Raji (cell line): ENCODE measurements around the gene CIDEB.
A peak's percentile ranks its signal among the peaks of the same experiment; 100 is the strongest.

Source experiments
- POLR2A ChIP-seq: IDR thresholded peaks from 2 replicates; pipeline ENCODE4 v1.6.1; 2011; ENCODE audit warnings: low read depth, low read length, control low read depth; ENCODE audit not compliant: insufficient read depth

The CIDEB gene

DNA sequence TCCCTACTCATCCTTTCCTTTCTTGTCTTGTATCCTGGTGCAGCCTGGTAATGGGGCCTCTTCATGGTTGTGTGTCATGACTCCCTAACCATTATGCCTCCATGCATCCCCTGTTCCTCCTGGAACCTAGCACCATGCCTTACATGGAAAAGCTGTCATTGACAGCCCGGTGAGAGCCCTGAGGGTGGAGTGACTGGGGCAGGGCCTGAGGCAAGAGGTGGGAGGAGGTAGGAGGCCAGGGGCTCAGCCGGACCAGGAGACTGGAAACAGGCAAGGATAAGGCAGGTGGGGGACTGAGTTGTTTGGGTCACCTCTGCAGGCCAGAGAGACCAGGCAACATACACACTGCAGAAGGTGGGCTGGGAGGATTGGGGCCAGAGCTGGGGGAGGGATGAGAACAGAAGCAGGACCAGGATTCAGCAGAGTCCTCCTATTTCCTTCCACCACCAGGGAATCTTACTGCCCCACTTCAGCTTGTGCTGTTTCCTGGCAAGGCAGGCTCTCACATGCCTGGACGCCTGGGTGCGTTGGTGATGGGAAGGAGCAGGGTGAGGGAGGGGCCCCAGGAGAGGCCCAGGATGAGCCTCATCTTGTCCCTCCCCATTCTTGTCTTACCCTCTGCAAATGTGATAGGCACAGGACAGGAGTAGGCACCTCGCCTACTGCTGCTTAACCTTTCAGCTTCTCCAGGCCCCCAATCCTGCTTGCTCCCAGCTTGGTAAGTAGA, 1.9 kb upstream of the CIDEB start, which contains the start of gene LTB4R2:
LTB4R2 (plus strand) TSS at position 603 of the 727 bp plus-strand sequence. CDS start 525 bp downstream, outside the sequence.
- TF ChIP-seq POLR2A, result no peak

DNA sequence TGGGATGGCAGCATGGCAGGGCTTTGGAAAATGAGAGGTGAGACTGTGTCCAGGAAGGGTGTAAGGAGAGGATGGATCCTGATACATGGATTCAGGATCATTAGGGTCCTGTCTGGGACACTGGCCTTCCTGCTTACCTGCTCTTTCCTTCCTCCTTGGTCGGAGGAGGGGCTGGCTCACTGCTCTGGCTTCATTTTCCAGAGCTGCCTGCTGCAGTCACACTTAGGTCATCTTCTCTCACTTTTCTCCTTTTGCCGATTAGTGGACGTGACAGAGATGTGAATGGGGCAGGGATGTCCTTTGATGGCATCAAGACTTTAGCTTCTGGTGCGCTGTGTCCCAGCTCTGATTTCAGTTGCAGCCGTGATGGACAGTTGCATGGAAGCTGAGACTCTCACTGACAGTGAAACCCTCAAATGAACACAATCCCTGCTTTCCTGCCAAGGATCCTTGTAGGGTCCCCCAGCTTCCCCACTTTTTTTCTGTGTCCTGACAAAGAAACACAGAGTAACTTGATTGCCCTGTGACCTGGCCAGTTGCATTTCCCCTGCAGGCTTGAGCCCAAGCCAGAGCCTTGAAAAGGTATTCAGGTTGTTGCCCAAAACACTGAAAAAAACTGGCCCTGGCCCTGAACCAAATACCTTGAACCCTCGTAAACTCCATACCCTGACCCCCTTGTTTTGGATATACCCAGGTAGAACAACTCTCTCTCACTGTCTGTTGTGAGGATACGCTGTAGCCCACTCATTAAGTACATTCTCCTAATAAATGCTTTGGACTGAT, 756 bp upstream of the CIDEB start:
- TF ChIP-seq POLR2A, result no peak

DNA sequence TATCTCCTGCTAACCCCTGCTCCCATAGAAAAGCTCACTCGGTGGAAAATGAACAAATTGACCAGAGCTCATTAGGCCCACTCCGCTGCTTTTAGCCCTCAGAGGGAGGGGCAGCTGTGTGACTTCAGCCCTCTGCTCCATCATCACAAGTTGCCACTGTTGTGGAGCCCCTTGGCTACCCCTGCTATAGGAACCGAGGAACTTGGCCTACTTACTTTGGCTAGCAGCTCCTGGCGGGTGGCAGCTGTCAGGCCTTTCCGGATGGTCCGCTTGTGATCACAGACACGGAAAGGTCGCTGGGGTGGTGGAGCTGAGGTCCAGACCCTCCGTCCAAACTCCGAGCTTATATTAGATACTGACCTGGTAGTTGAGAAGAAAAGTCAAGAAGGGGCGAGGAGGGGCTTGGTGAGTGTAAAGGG, 612 bp downstream of the CIDEB start:
- TF ChIP-seq POLR2A, result no peak

DNA sequence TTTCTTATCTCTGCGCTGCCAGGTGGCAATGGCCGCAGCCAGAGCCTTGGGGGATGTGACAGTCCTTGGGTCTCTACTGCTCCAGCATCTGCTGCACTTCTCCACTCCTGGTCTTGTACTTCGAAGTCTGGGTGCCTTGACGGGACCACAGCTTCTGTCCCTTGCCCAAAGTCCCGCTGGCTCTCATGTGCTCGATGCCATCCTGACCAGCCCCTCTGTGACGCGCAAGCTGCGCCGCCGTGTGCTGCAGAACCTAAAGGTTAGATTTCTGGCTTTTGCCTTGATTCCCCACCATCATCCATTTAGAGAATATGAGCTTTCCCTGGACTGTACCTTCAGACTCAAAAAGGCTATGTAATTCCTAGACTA, 3.8 kb downstream of the CIDEB start:
- no peak for TF ChIP-seq POLR2A

DNA sequence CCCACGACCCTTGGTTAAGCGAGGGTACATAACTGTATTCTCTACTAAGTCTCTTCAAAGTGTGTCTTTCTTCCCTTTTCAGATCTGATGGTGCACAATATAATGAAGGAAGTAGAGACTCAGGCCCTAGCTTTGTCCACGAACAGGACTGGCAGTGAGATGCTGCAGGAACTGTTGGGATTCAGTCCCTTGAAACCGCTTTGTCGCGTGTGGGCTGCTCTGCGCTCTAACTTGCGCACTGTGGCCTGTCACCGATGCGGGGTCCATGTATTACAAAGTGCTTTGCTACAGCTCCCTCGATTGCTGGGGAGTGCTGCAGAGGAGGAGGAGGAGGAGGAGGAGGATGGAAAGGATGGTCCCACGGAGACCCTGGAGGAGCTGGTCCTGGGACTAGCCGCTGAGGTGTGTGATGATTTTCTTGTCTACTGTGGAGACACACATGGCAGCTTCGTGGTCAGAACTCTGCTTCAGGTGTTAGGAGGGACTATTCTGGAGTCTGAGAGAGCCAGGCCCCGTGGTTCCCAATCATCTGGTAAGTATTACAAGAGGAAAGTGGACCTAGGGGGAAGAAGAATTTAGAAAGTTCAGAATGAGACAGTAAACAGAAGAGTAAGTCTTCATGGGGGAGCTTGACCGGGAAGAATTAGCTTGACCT, 7.3 kb downstream of the CIDEB start:
- TF ChIP-seq POLR2A, result no peak

DNA sequence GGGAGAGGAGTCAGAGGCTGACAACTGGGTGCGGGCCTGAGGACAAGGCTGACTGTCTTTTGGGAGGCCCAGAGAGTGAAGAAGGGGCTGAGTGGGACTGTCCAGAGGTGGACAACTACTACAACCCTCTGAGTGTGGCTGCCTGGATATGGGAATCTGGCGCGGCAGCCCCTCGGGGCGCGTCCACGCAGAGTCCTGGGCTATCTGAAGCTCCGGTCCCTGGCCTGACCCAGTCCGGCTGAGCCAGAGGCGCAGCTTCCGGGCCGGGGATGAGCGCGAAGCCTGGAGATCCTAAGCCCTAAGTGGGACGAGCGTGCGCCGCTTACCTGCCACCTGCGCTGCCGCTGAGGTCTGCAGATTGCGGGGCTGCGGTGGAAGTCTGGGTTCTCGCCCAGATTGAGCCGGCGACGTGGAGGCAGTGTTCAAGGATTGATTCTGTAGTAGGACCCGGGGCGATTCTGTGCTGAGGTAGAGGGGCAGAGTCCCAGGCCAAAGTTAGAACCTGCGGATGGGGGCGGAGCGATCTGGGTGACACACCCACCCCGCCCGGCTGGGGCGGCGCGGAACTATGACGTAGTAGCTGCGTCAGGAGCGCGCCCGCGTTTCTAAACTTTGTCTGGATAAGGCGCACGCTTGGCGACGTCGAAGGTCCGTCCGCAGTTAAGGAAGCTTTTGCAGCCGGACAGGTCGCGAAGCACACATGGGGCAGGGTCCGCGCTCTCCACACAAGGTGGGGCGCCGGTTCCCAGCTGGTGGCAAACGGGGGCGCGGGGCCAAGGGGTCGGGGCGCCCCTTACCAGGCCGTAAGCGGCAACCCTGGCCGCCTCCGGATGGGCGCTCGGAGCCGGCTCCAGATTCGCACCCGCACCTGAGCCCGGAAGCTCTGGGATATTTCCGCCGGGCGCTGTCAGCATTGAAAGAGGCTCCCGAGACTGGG, 8.3 kb downstream of the CIDEB start, which contains the start of the genes DHRS1 and NOP9:
DHRS1 (minus strand) TSS at position 526 of the 937 bp plus-strand sequence. CDS start 674 bp downstream, outside the sequence.
NOP9 (plus strand) TSS at position 596 of the 937 bp plus-strand sequence; CDS start at position 701, 105 bp downstream.
- peak; percentile 82 for TF ChIP-seq POLR2A

DNA sequence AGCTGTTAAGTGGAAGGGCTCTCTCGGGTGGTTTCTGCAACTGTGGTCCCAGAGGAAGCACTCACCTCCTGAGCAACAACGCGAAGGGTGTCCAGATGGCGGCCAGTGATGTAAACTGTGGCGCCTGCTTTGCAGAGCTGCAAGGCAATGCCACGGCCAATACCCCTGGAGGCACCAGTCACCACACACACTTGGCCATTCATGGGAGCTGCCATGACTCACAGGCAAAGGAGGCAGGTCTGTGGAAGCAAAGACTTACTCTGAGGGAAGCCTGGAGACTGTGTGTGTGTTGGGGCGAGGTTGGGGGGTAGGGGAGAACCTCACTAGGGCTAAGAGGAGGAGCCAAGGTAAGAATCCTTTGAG, 8.9 kb downstream of the CIDEB start:
- no peak for TF ChIP-seq POLR2A

DNA sequence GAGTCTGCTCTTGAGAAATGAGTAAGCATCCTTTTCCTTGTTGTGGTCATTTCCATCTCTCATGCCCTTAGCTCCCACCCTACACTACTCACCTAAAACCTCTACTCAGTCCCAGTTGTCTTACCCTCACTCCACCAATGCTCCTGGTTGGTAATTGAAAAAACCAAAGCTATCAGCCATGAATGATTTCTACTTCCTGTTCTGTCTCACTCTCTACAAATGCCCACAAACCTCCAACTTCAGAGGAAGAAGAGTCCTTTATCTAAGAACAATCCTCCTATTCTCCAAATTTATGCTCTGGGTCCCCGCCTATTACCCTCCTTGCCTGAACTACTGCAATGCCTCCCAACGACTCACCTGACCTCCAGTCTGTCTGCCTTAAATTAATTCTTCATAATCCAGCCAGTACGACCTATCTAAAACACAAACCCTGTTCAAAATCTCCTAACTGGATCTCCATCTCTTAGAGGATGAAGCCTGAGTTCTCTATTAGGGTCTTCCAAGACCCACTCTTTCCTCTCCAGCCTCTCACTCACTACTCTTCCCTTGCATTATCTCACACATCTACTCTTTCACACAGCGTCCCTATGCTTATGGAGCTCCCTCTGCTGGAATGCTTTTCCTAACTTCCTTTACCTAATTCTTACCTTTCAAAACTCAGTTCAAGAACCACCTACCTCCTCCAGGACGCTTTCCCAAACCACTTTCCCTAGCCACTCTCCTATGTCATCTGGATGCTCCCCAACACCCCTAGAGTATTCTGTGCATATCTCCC, 10.4 kb downstream of the CIDEB start:
- no peak for TF ChIP-seq POLR2A

DNA sequence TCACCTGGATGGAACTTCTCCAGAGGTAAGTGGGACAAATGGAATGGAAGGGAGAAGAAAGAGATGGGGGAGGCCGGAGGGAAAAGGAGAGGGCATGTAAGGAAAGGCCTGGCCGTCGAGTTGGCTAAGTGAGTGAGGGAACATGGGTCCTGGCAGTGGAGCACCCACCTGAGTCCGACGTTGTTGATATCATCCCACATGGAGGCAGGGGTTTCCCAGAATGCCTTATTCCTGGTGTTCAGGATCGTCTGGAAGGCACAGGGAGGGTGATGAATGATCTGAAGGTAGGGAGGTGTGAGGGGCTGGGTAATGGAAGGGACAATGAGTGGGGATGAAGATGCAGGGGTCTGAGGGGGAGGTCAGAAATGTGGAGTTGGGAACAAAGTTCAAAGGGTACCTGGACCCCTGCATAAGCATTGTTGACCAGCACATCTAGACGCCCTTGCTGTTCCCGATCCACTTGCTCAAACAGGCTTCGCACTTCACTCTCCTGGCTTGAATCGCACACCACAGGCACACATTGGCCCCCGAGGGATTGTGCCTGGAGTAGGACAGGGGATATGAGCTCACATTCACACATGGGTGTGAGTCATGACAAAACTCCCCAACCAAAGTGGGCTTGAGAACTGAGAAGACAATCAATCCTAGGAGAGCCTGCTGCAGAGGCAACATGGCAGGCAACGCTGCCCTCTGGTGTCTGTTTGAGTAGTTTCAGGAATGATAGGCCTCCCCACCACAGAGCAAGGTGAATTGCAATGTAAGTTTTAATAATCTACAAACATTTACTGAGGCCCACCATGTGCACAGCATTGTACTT, 11.2 kb downstream of the CIDEB start:
- TF ChIP-seq POLR2A, result no peak

DNA sequence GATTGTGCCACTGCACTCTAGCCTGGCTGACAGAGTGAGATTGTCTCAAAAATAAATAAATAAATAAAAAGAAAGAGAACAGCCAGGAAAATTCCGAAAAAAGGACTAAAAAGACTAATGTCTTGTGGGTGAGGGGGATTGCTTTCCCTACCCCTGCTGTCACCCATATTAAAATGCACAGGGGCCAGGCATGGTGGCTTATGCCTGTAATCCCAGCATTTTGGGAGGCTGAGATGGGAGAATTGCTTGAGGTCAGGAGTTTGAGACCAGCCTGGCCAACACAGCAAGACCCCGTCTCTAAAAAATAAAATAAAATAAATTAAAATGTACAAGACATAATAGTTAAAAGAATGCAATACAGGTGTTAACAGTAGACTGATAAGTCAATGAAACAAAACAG, 14.3 kb downstream of the CIDEB start:
- no peak for TF ChIP-seq POLR2A

DNA sequence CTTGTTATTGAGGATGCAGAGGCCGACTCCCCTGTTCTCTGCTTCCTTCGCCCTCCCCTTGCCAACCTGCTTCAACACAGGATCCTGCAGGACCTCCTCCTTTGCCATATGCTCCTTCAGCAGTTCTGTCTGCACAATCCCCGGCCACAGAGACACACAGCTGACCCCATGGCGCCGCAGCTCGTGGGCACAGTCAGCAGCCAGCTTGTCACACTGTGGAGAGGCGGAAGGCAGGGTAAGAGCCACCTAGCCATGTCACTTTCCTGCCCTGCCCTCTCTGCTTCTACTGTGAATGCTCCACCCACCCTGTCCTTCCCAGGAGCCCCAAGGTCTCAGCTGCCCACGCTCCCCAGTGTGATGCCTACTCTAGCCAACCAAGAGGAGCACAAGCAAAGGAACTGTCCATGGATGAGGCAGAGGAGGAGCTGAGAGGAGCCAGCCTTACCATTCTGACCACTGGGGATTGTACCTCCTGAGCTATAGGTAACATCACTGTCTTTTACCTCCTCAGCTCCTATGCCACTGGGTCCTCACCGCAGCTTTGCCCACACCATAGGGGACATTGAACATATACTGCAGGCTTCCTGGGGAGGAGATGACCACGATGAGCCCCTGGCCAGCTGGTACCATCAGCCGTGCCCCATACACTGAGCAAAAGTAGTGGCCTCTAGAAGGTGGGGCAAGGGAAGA, 15.5 kb downstream of the CIDEB start:
- no peak for TF ChIP-seq POLR2A

DNA sequence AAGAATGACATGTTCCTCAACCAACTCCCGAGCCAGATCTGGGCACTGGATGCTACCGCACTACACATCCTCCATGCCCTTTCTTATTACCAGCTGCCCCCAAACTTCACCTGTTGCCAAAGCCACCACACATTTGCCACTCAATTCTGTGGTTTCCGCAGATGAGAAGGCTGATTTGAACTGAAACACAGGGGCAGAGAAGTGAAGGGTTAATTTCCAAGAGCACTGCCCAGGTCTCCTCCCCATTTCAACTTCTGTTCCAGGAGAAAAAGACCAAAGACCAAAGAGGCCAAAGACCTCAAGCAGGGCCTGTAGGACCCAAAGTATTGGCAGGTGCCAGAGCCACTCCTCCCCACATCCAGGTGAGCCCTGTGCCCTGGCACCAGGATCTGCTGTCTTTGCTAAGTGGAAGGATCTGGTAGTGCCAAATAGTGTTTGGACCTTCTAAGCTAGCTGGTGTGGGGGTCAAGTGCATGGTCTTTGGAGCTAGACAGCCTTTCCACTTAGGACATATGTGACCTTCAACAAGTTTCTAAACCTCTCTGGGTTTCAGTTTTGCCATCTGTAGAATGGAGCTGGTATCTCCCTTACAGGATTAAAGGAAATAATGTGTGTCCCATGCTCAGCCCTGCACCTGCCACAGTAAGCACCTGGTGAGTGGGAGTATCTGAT, 16.2 kb downstream of the CIDEB start:
- no peak for TF ChIP-seq POLR2A
